Epithelial cell of proximal tubule (primary cell): Measurements from ENCODE around the gene OCIAD1. TPM values are rescaled to one million over a fixed set of nuclear protein-coding genes. Genes with fewer than 3 reads are reported as not detected.

Source experiments
- DNase-seq: peaks from one replicate; pipeline ENCODE4 v3.0.0-alpha.2; 2011; ENCODE audit warnings: low read depth
- H3K4me3 ChIP-seq: 2 replicates; pipeline ENCODE4 v1.5.1; 2011; ENCODE audit warnings: low read depth, mild to moderate bottlenecking, low read length
- total RNA-seq: library from RNA; depleted of rRNA; stranded (reverse); fragments of >200 nt; gene quantifications from 2 replicates; pipeline ENCODE4 v1.2.3, GENCODE V29; 2015
- TF ChIP-seq, protein P1 (sequence below): conservative IDR thresholded peaks from 2 replicates; pipeline ENCODE4 v1.5.1; 2012; ENCODE audit warnings: low read depth, mild to moderate bottlenecking, low read length

OCIAD1 gene, protein sequence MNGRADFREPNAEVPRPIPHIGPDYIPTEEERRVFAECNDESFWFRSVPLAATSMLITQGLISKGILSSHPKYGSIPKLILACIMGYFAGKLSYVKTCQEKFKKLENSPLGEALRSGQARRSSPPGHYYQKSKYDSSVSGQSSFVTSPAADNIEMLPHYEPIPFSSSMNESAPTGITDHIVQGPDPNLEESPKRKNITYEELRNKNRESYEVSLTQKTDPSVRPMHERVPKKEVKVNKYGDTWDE
- total RNA-seq = 102 and 165 TPM in 2 replicates

DNA sequence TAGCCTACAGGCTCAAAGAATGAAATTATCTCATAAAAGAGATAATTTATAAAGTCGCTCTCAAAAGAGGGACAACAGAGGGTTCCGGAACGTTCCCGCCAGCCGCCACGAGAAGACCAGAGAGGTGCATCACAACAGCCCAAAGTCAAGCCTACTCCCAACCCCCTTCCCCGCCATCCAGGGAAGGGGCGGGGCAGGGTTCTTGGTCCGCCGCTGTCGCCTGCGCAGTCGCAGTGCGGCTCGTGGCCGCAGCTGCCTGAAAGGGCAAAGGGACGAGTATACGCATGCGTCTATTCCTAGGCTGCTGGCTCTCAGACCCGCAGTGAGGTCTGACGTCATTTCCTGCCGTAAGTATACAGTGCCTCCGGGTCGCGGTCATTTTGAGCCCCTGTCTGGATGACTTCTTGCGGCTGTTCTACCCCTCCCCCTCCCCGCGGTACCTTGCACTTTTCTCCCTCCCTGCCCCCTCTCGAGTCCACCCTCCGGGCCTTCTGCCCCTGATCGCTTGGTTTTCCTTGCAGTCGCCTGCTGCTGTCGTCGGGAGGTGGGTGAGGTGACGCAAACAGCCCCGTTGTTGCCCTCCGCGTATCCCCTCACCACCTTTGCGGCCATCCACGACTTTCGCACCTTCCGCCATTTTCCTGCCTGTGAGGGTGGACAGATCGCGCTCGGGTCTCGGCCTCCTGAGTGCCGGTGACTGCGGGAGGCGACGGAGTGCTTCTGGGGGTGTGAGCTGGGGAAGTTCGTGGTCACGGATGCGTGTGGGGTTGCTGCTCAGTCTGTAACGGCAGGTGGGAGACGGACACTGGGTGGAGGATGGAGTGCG lies at the start of gene OCIAD1:
TSS of gene OCIAD1 (plus strand) at position 383 of the 826 bp plus-strand sequence. CDS start 1,537 bp downstream, outside the sequence.
- H3K4me3 ChIP-seq = peak within 1 kb of the TSS; percentile 76
- TF ChIP-seq, protein P1, sequence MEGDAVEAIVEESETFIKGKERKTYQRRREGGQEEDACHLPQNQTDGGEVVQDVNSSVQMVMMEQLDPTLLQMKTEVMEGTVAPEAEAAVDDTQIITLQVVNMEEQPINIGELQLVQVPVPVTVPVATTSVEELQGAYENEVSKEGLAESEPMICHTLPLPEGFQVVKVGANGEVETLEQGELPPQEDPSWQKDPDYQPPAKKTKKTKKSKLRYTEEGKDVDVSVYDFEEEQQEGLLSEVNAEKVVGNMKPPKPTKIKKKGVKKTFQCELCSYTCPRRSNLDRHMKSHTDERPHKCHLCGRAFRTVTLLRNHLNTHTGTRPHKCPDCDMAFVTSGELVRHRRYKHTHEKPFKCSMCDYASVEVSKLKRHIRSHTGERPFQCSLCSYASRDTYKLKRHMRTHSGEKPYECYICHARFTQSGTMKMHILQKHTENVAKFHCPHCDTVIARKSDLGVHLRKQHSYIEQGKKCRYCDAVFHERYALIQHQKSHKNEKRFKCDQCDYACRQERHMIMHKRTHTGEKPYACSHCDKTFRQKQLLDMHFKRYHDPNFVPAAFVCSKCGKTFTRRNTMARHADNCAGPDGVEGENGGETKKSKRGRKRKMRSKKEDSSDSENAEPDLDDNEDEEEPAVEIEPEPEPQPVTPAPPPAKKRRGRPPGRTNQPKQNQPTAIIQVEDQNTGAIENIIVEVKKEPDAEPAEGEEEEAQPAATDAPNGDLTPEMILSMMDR = no peak
- DNase-seq = peak; percentile 91

DNA sequence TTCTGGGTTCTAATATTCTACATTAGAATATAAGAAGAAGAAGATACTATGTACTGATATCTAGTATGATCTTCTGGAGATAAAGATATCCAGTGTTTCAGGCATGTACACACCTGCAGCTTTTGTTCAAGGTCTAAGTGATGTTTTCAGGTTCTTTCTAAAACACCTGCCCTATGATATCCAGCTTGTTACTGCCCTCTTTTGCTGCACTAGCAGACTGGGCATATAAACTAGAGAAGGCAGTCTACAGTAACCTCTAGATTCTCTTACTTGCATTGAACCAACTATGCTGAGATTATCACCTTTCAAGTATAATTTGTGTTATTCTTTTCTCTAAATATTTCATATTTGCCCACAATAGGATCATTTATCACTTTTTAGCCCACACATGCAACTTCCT lies 48.9 kb upstream of the OCIAD1 start:
- H3K4me3 ChIP-seq = no peak overlapping the region
- DNase-seq = no peak
- TF ChIP-seq, protein P1 = no peak

DNA sequence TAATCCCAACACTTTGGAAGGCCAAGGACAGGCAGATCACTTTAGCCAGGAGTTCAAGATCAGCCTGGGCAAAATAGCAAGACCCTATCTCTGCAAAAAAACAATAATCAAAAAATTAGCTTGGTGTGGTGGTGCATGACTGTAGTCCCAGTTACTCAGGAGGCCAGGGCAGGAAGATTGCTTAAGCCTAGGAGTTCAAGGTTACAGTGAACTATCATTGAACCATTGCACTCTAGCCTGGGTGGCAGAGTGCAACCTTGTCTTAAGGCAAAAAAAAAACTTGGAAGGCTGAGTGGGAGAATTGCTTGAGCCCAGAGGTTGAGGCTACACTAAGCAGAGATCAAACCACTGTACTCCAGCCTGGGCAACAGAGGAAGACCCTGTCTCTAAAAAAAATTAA lies 45.6 kb upstream of the OCIAD1 start:
- no peak overlapping the region for H3K4me3 ChIP-seq
- TF ChIP-seq, protein P1 = no peak
- no peak for DNase-seq

DNA sequence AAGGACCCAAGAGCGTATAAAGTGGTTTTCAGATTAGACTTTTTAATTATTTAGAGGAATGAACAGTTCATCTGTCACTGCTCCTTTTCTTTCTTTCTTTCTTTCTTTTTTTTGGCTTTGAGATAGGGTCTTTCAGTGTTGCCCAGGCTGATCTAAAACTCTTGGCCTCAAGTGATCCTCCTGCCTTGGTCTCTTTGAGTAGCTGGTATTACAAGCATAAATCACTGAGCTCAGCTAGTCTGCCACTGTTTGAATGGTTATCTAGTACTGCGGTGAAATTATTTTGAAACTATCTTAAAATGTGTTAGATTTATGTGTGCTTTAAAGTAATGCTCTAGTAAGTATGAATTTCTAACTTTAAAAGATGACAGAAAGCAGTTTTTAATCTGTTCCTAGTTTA lies 44.3 kb upstream of the OCIAD1 start:
- DNase-seq = no peak
- no peak overlapping the region for H3K4me3 ChIP-seq
- TF ChIP-seq, protein P1 = no peak

DNA sequence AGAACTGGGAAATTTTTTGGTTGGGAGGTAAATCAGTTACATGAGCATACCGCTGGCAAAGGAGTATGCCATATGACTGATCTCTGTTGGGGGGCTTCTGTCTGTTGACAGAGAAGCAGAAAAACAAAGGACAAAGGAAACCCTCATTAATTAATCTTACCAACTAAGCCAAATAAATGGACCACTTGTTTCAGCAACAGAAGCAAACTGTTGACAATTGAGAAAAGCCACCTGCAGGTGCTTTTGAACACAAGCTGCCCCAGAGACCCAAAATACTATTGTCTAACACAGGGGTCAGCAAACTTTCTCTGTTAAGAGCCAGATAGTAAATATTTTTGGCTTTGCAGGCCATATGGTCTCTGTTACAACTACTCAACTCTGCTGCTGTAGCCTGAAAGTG lies 43.8 kb upstream of the OCIAD1 start:
- TF ChIP-seq, protein P1 = no peak
- H3K4me3 ChIP-seq = no peak overlapping the region
- DNase-seq = no peak

DNA sequence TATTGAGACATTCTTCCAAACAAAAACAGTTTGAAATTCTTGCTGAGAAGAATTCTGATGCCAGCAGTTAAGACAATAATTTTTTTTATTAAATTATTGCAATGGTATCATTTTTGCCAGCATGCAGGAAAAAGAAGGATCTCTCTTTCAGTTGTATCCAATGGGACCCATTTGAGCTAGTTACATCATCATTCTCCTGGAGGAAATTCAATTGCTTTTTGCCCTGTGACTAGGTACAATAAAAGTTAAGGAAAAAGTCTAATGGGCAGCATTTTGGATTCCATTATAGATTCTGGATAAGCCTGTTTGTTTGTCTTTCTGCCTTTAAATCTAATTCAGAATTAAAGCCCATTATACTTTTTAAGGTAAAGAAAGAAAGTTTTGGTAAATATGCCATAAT lies 40.3 kb upstream of the OCIAD1 start:
- no peak overlapping the region for H3K4me3 ChIP-seq
- DNase-seq = no peak
- TF ChIP-seq, protein P1 = no peak
